Measurements from ENCODE around the gene MUC13.

MUC13 gene

DNA sequence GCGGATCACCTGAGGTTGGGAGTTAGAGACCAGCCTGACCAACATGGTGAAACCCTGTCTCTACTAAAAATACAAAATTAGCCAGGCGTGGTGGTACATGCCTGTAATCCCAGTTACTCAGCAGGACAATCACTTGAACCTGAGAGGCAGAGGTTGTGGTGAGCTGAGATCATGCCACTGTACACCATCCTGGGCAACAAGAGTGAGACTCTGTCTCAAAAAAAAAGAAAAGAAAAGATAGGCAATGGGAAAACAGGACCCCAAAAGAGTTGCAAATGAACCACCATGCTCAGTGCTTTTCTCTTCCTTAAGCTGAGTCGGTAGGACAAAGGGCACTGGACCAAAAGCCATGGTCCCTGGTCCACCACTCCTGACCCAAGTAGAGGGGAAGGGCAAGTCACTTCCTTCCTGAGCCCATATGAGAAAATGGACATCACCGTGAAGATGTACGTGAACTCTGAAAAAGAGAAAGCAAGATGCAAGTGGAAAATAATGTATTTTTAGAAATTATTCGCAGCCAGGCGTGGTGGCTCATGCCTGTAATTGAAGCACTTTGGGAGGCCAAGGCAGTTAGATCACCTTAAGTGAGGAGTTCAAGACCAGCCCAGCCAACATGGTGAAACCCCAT is 50.0 kb downstream of the MUC13 start:
- TF ChIP-seq, protein P1, sequence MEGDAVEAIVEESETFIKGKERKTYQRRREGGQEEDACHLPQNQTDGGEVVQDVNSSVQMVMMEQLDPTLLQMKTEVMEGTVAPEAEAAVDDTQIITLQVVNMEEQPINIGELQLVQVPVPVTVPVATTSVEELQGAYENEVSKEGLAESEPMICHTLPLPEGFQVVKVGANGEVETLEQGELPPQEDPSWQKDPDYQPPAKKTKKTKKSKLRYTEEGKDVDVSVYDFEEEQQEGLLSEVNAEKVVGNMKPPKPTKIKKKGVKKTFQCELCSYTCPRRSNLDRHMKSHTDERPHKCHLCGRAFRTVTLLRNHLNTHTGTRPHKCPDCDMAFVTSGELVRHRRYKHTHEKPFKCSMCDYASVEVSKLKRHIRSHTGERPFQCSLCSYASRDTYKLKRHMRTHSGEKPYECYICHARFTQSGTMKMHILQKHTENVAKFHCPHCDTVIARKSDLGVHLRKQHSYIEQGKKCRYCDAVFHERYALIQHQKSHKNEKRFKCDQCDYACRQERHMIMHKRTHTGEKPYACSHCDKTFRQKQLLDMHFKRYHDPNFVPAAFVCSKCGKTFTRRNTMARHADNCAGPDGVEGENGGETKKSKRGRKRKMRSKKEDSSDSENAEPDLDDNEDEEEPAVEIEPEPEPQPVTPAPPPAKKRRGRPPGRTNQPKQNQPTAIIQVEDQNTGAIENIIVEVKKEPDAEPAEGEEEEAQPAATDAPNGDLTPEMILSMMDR (IDR thresholded peaks at IDR 0.05; ENCODE audit: insufficient read depth, low read depth, low read length, missing control alignments) = no peak
- H3K4me3 ChIP-seq (ENCODE audit: low read depth, low read length) = no peak overlapping the region

DNA sequence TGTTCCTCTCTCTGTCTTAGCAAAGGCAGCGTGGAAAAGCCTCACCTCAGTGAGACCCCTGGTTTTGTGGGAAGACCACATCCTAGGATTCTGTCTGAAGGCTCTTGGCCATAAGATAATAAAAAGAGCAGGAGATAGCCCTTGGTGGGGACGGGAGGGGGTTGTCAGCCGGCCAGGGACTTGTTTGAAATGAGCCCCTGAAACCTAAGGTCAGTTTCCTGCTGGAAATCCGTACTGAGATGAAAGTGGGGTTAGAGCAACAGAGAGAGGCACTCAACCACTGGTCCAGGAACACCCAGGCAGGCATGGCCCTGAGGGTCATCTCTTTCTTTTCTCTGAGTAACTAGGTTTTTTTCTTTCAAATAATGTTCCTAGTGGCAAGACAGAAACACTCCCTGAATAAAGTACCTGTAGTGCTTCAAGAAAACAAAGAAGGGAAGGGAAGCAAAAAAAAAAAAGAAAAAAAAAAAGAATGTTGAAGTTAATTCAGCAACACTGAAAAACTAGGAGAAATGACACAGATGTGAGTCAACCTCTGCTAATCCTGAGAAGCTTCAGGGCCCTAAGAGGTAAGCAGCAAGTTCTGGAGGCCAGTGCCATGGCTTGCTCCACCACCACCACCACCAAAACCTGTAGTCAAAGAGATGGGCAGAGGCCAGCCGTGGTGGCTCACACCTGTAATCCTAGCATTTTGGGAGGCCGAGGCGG is 50.6 kb downstream of the MUC13 start:
- no peak overlapping the region for H3K4me3 ChIP-seq (ENCODE audit: low read depth, low read length)
- no peak for DNase-seq (ENCODE audit: low read depth)
- TF ChIP-seq, protein P1 (IDR thresholded peaks at IDR 0.05; ENCODE audit: insufficient read depth, low read depth, low read length, missing control alignments) = no peak

More for the DNA sequence above, 50.0 kb downstream of the MUC13 start:
- no peak for DNase-seq (ENCODE audit: low read depth)

DNA sequence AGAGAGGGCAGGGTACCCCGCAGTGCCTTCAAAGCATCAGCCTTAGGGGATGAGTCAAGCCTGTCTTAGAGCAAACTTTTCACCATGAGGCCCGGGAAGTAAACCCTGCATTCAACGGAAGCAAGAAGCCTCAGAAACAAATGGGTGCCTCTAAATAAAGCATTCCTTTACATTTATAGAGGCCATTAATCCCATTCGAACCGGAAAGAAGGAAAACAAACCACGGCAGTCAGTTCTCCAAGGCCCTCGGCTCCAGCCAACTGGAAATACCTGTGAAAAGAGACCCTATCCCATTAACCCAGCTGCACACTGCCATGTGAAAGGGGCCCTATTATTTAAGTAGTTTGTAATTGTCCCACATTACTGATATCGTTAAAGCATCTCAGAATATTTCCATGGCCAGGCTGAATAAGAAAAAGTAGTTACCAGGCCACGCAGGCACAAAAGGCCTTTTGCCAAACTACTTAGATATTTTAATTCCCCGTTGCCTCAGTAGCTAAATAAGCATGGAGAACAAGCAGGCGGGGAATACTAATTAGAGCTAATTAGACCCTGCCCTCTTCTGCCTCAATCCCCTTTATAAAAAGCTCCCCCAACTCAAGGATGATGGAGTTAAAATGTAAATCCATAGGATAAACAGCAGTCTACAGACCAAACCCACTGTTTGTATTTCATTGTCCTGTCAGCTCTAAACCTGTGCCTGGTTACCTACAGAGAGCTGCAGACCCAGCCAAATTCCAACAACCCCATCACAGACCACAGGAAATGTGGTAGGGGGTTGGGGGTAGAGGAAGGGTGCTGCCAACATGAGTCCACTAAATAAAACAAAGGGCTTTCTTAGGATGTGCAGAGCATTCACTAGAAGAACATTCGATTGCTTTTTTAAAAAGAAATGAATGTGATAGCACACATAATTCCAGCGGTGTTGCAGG is 51.5 kb downstream of the MUC13 start:
- no peak for DNase-seq (ENCODE audit: low read depth)

DNA sequence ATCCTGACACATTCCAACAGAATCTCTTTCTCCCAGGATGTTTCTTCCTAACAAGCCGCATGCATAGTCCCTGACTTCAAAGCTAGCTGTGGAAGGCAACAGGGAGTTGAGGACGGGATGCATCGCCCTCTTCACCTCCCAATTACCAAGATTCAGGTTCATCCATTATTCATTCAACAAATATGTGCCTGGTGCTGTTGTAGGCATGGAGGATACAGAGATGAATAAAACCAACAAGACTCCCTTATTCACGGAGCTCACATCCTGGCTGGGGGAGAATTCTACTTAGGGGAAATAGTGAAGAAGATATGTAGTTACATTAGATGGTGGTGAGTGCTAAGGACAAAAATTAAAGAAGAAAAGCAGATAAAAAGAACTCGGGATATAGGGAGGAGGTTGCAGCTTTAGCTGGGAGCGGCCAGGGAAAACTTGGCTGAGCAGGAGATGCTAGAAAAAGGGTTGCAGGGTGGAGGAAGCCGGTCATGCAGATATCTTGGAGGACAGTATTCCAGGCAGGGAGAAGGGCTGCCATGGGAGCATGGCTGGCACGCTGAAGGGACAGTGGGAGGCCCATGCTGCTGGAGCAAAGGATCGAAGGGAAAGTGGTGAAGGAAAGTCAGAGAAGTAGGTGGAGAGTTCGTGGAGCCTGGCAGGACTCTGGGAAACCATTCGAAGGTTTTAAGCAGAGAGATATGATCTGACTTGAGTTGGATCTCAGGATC is 52.4 kb downstream of the MUC13 start:
- no peak overlapping the region for H3K4me3 ChIP-seq (ENCODE audit: low read depth, low read length)
- no peak for DNase-seq (ENCODE audit: low read depth)
- TF ChIP-seq, protein P1 (IDR thresholded peaks at IDR 0.05; ENCODE audit: insufficient read depth, low read depth, low read length, missing control alignments) = no peak

More for the DNA sequence above, 51.5 kb downstream of the MUC13 start:
- TF ChIP-seq, protein P1 (IDR thresholded peaks at IDR 0.05; ENCODE audit: insufficient read depth, low read depth, low read length, missing control alignments) = no peak
- H3K4me3 ChIP-seq (ENCODE audit: low read depth, low read length) = no peak overlapping the region

DNA sequence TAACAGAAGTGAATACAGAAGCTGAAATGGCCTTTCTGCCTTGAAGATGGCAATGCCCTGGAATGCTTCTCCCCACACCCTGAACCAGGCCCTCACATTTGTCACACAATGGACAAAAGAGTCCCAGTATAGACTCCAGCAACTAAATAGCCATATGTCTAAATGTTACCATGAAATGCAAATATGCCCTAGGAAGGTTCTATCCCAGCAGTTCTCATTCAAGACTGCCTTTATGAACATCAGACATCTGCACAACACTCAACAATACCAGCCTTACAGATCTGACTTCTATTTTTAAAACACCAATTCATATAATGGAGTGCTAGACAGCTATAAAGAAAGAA is 55.2 kb downstream of the MUC13 start:
- DNase-seq (ENCODE audit: low read depth) = no peak
- TF ChIP-seq, protein P1 (IDR thresholded peaks at IDR 0.05; ENCODE audit: insufficient read depth, low read depth, low read length, missing control alignments) = no peak
- H3K4me3 ChIP-seq (ENCODE audit: low read depth, low read length) = no peak overlapping the region

DNA sequence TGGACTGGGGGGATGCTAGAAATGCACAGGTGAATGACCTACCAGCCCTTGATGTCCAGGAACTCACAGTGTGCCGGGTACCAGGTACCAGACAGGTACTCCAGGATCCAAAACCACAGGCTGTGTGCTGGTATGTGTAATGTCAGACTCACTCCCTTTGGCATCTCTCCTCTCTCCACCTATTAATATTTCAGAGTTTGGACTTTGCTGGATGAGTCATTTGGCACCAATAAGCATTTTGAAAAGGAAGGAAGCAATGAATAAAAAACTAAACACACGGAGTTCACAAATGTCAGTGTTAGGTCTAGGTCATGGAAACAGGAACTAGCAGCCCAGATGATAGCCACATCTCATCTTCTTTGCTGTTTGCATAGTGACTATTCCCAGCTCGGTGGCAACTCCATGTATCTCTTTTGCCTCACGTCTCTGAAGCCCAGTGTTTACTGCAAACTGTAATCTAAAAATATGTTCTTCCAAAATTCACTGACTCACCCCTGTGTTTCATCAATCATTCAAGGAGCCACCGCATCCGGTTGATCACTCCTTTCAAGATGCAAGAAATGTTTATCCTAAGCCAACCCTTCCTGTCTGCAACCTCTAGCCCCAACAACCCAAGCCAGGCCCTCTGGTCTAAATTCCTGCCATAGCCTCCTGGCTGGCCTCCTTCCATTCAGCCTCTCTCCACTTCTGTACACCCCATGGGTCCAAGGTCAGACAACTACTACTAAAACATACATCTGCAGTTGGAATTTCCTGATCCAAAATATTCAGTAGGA is 55.8 kb downstream of the MUC13 start:
- no peak overlapping the region for H3K4me3 ChIP-seq (ENCODE audit: low read depth, low read length)
- no peak for DNase-seq (ENCODE audit: low read depth)
- TF ChIP-seq, protein P1 (IDR thresholded peaks at IDR 0.05; ENCODE audit: insufficient read depth, low read depth, low read length, missing control alignments) = no peak

All from GM12865 (cell line).